H1 (cell line): Measurements from ENCODE around the gene P3H4.

Experiments
- GABPA ChIP-seq: IDR thresholded peaks from 2 replicates; pipeline ENCODE4 v1.6.1; 2011; ENCODE audit warnings: mild to moderate bottlenecking, low read length, moderate library complexity, borderline replicate concordance; ENCODE audit not compliant: insufficient read depth
- SIX5 ChIP-seq: IDR thresholded peaks from 2 replicates; pipeline ENCODE4 v1.6.1; 2011; ENCODE audit warnings: mild to moderate bottlenecking, low read depth, low read length
- TBP ChIP-seq: IDR thresholded peaks from 2 replicates; pipeline ENCODE4 v1.6.1; 2011; ENCODE audit warnings: low read depth, low read length, improper control_type of control experiment
- TF ChIP-seq, protein P1 (sequence below): IDR thresholded peaks from 2 replicates; pipeline ENCODE4 v1.6.1; 2011; ENCODE audit warnings: low read length, improper control_type of control experiment
- TF ChIP-seq, protein P2 (sequence below), 3 experiments: IDR thresholded peaks; 1 replicate in 2 of 3; 2 replicates in 1 of 3; pipeline versions ENCODE4 v1.5.1 to v1.6.1; 2011; ENCODE audit warnings: low read length in 3 of 3, mild to moderate bottlenecking in 3 of 3, inconsistent platforms in 2 of 3, low read depth in 1 of 3, moderate library complexity in 1 of 3; ENCODE audit not compliant: insufficient read depth in 1 of 3; ENCODE audit errors: control extremely low read depth in 1 of 3

DNA sequence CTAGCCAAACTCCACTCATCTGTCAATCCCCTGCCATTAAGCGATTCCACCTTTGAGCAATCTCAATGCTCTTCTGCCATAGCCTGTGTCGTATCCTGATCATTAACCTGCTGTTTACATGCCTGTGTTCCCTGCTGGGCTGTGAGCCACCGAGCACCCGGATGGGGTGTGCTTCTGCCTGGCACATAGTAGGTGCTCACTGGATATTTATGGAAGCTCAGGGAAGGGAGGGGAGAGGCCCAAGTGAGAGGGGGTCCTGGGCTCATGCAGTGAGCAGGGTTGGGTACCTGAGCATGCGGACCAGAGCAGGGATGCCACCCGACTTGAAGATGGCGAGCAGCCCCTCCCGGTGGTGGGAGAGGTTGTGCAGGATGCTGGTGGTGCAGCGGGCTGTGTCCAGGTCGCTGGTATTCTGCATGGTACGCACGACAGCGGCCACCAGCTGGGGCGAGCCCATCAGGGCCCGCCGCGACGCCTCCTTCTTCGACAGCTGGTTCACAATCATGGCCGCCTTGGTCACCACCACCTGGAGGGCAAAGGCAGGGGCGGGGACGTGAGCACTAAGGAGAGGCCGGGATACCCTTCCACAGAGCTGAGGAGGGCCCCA, 43.0 kb downstream of the P3H4 start:
- TF ChIP-seq, protein P1, sequence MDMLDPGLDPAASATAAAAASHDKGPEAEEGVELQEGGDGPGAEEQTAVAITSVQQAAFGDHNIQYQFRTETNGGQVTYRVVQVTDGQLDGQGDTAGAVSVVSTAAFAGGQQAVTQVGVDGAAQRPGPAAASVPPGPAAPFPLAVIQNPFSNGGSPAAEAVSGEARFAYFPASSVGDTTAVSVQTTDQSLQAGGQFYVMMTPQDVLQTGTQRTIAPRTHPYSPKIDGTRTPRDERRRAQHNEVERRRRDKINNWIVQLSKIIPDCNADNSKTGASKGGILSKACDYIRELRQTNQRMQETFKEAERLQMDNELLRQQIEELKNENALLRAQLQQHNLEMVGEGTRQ, result no peak
- TF ChIP-seq TBP, result no peak
- no peak for TF ChIP-seq SIX5
- TF ChIP-seq, protein P2, sequence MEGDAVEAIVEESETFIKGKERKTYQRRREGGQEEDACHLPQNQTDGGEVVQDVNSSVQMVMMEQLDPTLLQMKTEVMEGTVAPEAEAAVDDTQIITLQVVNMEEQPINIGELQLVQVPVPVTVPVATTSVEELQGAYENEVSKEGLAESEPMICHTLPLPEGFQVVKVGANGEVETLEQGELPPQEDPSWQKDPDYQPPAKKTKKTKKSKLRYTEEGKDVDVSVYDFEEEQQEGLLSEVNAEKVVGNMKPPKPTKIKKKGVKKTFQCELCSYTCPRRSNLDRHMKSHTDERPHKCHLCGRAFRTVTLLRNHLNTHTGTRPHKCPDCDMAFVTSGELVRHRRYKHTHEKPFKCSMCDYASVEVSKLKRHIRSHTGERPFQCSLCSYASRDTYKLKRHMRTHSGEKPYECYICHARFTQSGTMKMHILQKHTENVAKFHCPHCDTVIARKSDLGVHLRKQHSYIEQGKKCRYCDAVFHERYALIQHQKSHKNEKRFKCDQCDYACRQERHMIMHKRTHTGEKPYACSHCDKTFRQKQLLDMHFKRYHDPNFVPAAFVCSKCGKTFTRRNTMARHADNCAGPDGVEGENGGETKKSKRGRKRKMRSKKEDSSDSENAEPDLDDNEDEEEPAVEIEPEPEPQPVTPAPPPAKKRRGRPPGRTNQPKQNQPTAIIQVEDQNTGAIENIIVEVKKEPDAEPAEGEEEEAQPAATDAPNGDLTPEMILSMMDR (IDR thresholded peaks at IDR 0.05; ENCODE audit: control extremely low read depth in 1 of 3, insufficient read depth in 1 of 3, low read depth in 1 of 3, low read length in 3 of 3), result peak in 1 of 3 experiments; percentile 8; a peak in 1 of 4 replicates
- TF ChIP-seq GABPA, result no peak
